HG02759 (cell line): ENCODE results near the gene EYA2.
"Not testable (repeated sequence)": the region's sequence is repeated elsewhere in the genome, so short reads cannot be mapped to it uniquely, and the experiment has no call there.

ENCODE experiments used
- ATAC-seq: cut with Tn5 transposase; IDR thresholded peaks from one replicate; pipeline ENCODE4 v1.9.1; 2021; ENCODE audit warnings: mild to moderate bottlenecking, moderate library complexity; ENCODE audit not compliant: unreplicated experiment

The EYA2 gene

GRCh38 chr20:47196091-47197081 is 301.7 kb downstream of the EYA2 start:
- peak; percentile 54 for ATAC-seq

GRCh38 chr20:47198254-47198671 is 303.6 kb downstream of the EYA2 start:
- no peak for ATAC-seq

- no peak for ATAC-seq
Measured at GRCh38 chr20:47198996-47199552, 304.4 kb downstream of the EYA2 start.

GRCh38 chr20:47201074-47201730 is 306.6 kb downstream of the EYA2 start:
- no peak for ATAC-seq

GRCh38 chr20:47202733-47203667 is 308.4 kb downstream of the EYA2 start:
- no peak for ATAC-seq

- no peak for ATAC-seq
Measured at GRCh38 chr20:47204008-47204849, 309.6 kb downstream of the EYA2 start.

- not testable (repeated sequence) for ATAC-seq
Measured at GRCh38 chr20:47204850-47205122, 310.1 kb downstream of the EYA2 start.

GRCh38 chr20:47205577-47206123 is 311.0 kb downstream of the EYA2 start:
- ATAC-seq, result no peak

- not testable (repeated sequence) for ATAC-seq
Measured at GRCh38 chr20:47206552-47206951, 311.9 kb downstream of the EYA2 start.

GRCh38 chr20:47206962-47207641 is 312.5 kb downstream of the EYA2 start:
- ATAC-seq, result no peak

- ATAC-seq, result no peak
Measured at GRCh38 chr20:47208534-47209174, 314.0 kb downstream of the EYA2 start.

- no peak for ATAC-seq
Measured at GRCh38 chr20:47209982-47210381, 315.3 kb downstream of the EYA2 start.

GRCh38 chr20:47210470-47210869 is 315.8 kb downstream of the EYA2 start:
- ATAC-seq, result no peak

- no peak for ATAC-seq
Measured at GRCh38 chr20:47211036-47211435, 316.4 kb downstream of the EYA2 start.

- no peak for ATAC-seq
Measured at GRCh38 chr20:47212606-47213207, 318.1 kb downstream of the EYA2 start.

- no peak for ATAC-seq
Measured at GRCh38 chr20:47213966-47214365, 319.3 kb downstream of the EYA2 start.

- ATAC-seq, result no peak
Measured at GRCh38 chr20:47215653-47216397, 321.2 kb downstream of the EYA2 start.
